Measurements from ENCODE around the gene SMURF2.

- TF ChIP-seq CEBPB (IDR thresholded peaks at IDR 0.05; ENCODE audit: low read depth) (no peak), POLR2A (IDR thresholded peaks at IDR 0.05; ENCODE audit: borderline replicate concordance, extremely low read depth, insufficient read depth, insufficient read length) (no peak), EZH2 (IDR thresholded peaks at IDR 0.05) (no peak), ELF1 (IDR thresholded peaks at IDR 0.05; ENCODE audit: borderline replicate concordance, low read depth) (no peak), EZH2phosphoT487 (IDR thresholded peaks at IDR 0.05; ENCODE audit: borderline replicate concordance) (no peak)
- TF ChIP-seq, protein P1, sequence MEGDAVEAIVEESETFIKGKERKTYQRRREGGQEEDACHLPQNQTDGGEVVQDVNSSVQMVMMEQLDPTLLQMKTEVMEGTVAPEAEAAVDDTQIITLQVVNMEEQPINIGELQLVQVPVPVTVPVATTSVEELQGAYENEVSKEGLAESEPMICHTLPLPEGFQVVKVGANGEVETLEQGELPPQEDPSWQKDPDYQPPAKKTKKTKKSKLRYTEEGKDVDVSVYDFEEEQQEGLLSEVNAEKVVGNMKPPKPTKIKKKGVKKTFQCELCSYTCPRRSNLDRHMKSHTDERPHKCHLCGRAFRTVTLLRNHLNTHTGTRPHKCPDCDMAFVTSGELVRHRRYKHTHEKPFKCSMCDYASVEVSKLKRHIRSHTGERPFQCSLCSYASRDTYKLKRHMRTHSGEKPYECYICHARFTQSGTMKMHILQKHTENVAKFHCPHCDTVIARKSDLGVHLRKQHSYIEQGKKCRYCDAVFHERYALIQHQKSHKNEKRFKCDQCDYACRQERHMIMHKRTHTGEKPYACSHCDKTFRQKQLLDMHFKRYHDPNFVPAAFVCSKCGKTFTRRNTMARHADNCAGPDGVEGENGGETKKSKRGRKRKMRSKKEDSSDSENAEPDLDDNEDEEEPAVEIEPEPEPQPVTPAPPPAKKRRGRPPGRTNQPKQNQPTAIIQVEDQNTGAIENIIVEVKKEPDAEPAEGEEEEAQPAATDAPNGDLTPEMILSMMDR (IDR thresholded peaks at IDR 0.05 in 2 of 3, conservative IDR thresholded peaks at IDR 0.05 in 1 of 3; ENCODE audit: borderline replicate concordance in 1 of 3, insufficient read depth in 1 of 3, low read depth in 2 of 3, low read length in 2 of 3): no peak
Observed at GRCh38 chr17:64571746-64572145, 90.4 kb downstream of the SMURF2 start.

All from HCT116 (cell line).